HEK293T (cell line): ENCODE results near the gene FBXO46.

Source experiments
- CTCF ChIA-PET: fragments of 350-600 bp; formaldehyde crosslinking; extraction: SDS; loops from one replicate; lab custom pipeline; 2021; ENCODE audit warnings: antibody characterized with exemption, inconsistent platforms; lab: Yijun Ruan, JAX
- POLR2A ChIA-PET: fragments of 350-600 bp; formaldehyde crosslinking; extraction: SDS; loops from one replicate; lab custom pipeline; 2020; ENCODE audit warnings: antibody characterized with exemption, inconsistent platforms; lab: Yijun Ruan, JAX
- DNase-seq: peaks from one replicate; pipeline ENCODE4 v3.0.0; 2012; ENCODE audit warnings: mixed read lengths; ENCODE audit errors: extremely low spot score
- ARNT ChIP-seq: fragments of 450-650 bp; IDR thresholded peaks from 2 replicates; pipeline ENCODE4 v1.6.1; 2017; ENCODE audit warnings: mild to moderate bottlenecking
- BHLHE40 ChIP-seq: fragments of 450-650 bp; IDR thresholded peaks from 2 replicates; pipeline ENCODE4 v1.6.1; 2016; ENCODE audit warnings: mild to moderate bottlenecking, moderate library complexity, borderline replicate concordance
- CTBP1 ChIP-seq: fragments of 450-650 bp; IDR thresholded peaks from 2 replicates; pipeline ENCODE4 v1.6.1; 2016; ENCODE audit warnings: borderline replicate concordance
- ELF4 ChIP-seq: fragments of 450-650 bp; IDR thresholded peaks from 2 replicates; pipeline ENCODE4 v1.6.1; 2017; ENCODE audit warnings: antibody characterized with exemption
- FOXA1 ChIP-seq: fragments of 450-650 bp; IDR thresholded peaks from 2 replicates; pipeline ENCODE4 v1.6.1; 2016; ENCODE audit warnings: mild to moderate bottlenecking
- FOXK2 ChIP-seq: fragments of 450-650 bp; IDR thresholded peaks from 2 replicates; pipeline ENCODE4 v1.6.1; 2016; ENCODE audit warnings: mild to moderate bottlenecking
- FOXM1 ChIP-seq: fragments of 450-650 bp; IDR thresholded peaks from 2 replicates; pipeline ENCODE4 v1.6.1; 2017; ENCODE audit warnings: mild to moderate bottlenecking, borderline replicate concordance
- HDGF ChIP-seq: fragments of 450-650 bp; IDR thresholded peaks from 2 replicates; pipeline ENCODE4 v1.6.1; 2017; ENCODE audit warnings: antibody characterized with exemption, borderline replicate concordance
- L3MBTL2 ChIP-seq: fragments of 450-650 bp; conservative IDR thresholded peaks from 2 replicates; pipeline ENCODE4 v1.6.1; 2016; ENCODE audit warnings: mild to moderate bottlenecking
- LEF1 ChIP-seq: fragments of 450-650 bp; IDR thresholded peaks from 2 replicates; pipeline ENCODE4 v1.6.1; 2017; ENCODE audit warnings: mild to moderate bottlenecking, borderline replicate concordance
- NFRKB ChIP-seq: fragments of 450-650 bp; IDR thresholded peaks from 2 replicates; pipeline ENCODE4 v1.6.1; 2016; ENCODE audit warnings: mild to moderate bottlenecking, moderate library complexity
- PKNOX1 ChIP-seq: fragments of 450-650 bp; IDR thresholded peaks from 2 replicates; pipeline ENCODE4 v1.6.1; 2016
- SP1 ChIP-seq: fragments of 450-650 bp; IDR thresholded peaks from 2 replicates; pipeline ENCODE4 v1.6.1; 2017
- SUZ12 ChIP-seq: fragments of 450-650 bp; IDR thresholded peaks from 2 replicates; pipeline ENCODE4 v1.6.1; 2016; ENCODE audit warnings: mild to moderate bottlenecking
- TARDBP ChIP-seq: fragments of 450-650 bp; IDR thresholded peaks from 2 replicates; pipeline ENCODE4 v1.6.1; 2016
- ZNF384 ChIP-seq: fragments of 450-650 bp; IDR thresholded peaks from 2 replicates; pipeline ENCODE4 v1.6.1; 2016

FBXO46 gene

GRCh38 chr19:45770192-45771101, 39.8 kb upstream of the FBXO46 start:
- ChIA-PET CTCF (interaction anchor here (0.5 to 2.4 kb wide), 11 partner anchors 9 to 102 kb away, joined by 3 to 21 read pairs (median 3); partner anchors contain the start of genes FOXA3 and QPCTL), POLR2A (interaction anchor here (0.6 to 4.4 kb wide), 12 partner anchors 8 to 877 kb away, joined by 3 to 52 read pairs (median 9); partner anchors contain the start of genes FBXO46, FOXA3, QPCTL and SNRPD2)
- peak; percentile 91 for DNase-seq
- TF ChIP-seq L3MBTL2 (peak; percentile 62), ZNF384 (no peak), PKNOX1 (peak; percentile 90), HDGF (peak; percentile 91)

DNA sequence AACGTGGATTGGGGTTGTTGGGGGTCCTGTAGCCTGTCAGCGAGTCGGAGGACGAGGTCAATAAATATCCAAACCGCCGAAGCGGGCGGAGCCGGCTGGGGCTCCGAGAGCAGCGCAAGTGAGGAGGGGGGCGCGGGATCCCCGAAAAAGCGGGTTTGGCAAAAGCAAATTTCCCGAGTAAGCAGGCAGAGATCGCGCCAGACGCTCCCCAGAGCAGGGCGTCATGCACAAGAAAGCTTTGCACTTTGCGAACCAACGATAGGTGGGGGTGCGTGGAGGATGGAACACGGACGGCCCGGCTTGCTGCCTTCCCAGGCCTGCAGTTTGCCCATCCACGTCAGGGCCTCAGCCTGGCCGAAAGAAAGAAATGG, 39.1 kb upstream of the FBXO46 start:
- TF ChIP-seq FOXA1 (no peak), FOXK2 (no peak), LEF1 (no peak), SUZ12 (no peak), TARDBP (no peak), SP1 (no peak), ARNT (no peak), PKNOX1 (no peak), HDGF (no peak), L3MBTL2 (no peak), ZNF384 (no peak), BHLHE40 (no peak), CTBP1 (no peak), FOXM1 (no peak), NFRKB (no peak), ELF4 (no peak)
- CTCF ChIA-PET = interaction anchor here (0.6 to 2.4 kb wide), 12 partner anchors 9 to 211 kb away, joined by 3 to 21 read pairs (median 4); partner anchors contain the start of gene QPCTL
- POLR2A ChIA-PET = interaction anchor here (0.7 to 4.4 kb wide), 21 partner anchors 9 to 225 kb away, joined by 3 to 52 read pairs (median 5); partner anchors contain the start of genes CCDC61, DMPK, FBXO46 and FOXA3
- DNase-seq = no peak

GRCh38 chr19:45768984-45769782, 38.5 kb upstream of the FBXO46 start, which contains the start of gene SIX5:
Gene SIX5 (minus strand): TSS chr19:45769252. CDS start chr19:45768844, 408 bp downstream.
- CTCF ChIA-PET = interaction anchor here (0.6 to 2.4 kb wide), 15 partner anchors 10 to 211 kb away, joined by 3 to 21 read pairs (median 4); partner anchors contain the start of gene QPCTL
- POLR2A ChIA-PET = interaction anchor here (0.5 to 4.4 kb wide), 38 partner anchors 10 to 636 kb away, joined by 3 to 52 read pairs (median 5); partner anchors contain the start of genes CCDC61, DMPK, FBXO46 and FOXA3
- peak; percentile 96 for DNase-seq
- TF ChIP-seq L3MBTL2 (peak; percentile 34), HDGF (peak; percentile 74; the same call in 1 of the 2 replicates), FOXA1 (no peak)

DNA sequence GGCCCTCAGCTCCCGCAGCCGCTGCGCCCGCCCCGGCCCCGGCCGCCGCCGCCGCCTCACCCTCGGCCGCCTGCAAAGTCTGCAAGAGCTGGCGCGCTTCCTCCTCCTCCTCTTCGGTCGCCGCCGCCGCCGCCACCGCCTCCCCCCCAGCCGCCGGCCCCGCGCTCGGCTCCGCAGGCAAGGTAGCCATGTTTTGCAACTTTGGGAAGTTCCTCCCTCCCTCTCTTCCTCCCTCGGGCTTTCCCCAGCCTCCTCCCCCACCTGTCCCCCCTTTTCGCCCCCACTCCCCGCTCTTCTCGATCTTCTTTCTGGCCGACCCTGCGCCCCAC, 37.9 kb upstream of the FBXO46 start:
- CTCF ChIA-PET = interaction anchor here (0.6 to 1.6 kb wide), 3 partner anchors 10 to 76 kb away, joined by 3 to 6 read pairs (median 5); partner anchors contain the start of gene QPCTL
- POLR2A ChIA-PET = interaction anchor here (0.8 to 4.4 kb wide), 20 partner anchors 11 to 185 kb away, joined by 3 to 52 read pairs (median 6); partner anchors contain the start of genes FBXO46, FOXA3, QPCTL and SNRPD2
- TF ChIP-seq FOXA1 (no peak), NFRKB (no peak), PKNOX1 (no peak), L3MBTL2 (no peak), FOXM1 (no peak), SP1 (no peak), HDGF (no peak), SUZ12 (no peak), LEF1 (no peak), TARDBP (no peak), ARNT (no peak), FOXK2 (no peak), BHLHE40 (no peak), ELF4 (no peak)
- DNase-seq = no peak

- TF ChIP-seq L3MBTL2 (peak; percentile 47), FOXA1 (no peak)
- ChIA-PET POLR2A (interaction anchor here (1.0 to 4.4 kb wide), 20 partner anchors 11 to 185 kb away, joined by 3 to 52 read pairs (median 6); partner anchors contain the start of genes DMPK, FBXO46, FOXA3 and QPCTL), CTCF (interaction anchor here (0.6 to 1.6 kb wide), 7 partner anchors 11 to 76 kb away, joined by 3 to 6 read pairs (median 4); partner anchors contain the start of genes QPCTL and SNRPD2)
- no peak for DNase-seq
These were observed 37.4 kb upstream of the FBXO46 start for GRCh38 chr19:45767881-45768654.
